ENCODE measurements around the gene WDR20. TPM values are rescaled to one million over a fixed set of nuclear protein-coding genes. Genes with fewer than 3 reads are reported as not detected.
A peak's percentile ranks its signal among the peaks of the same experiment; 100 is the strongest.

The WDR20 gene
- total RNA-seq, 1 experiment from 2014 or later = 25.6 TPM

DNA sequence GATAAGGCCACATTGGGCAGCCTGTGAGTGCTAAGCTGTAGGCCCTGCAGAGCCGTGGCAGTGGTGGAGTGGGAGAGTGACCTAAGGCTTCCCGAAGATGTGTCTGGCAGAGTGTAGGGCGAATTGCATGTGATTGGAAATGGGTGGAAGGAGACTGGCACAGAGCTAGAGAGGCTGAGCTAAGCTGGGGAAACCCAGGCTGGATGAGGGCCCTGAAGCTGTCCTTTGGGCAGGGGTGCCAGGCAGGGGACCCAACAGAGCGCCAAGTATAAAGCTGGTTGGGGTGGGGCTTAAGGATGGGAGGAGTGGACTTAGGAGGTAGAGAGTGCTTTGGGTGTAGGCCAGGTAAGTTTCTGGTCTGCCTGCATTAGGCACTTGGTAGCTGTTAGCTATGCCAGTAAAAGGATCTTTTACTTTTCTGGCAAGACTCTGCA is 47.9 kb downstream of the WDR20 start:
- ATAC-seq (no peak; the same call in none of the 2 replicates), DNase-seq (ENCODE audit: low spot score) (no peak)
- POLR2A ChIA-PET = no interaction called here
- Mint-ChIP-seq H3K4me1 (peaks cover 42% of the 10 kb centered on the region), H3K9me3 (no peaks in the 10 kb centered on the region), H3K27me3 (ENCODE audit: low read depth) (no peaks in the 10 kb centered on the region), H3K27ac (peak overlapping the region; percentile 28), H3K36me3 (no peaks in the 10 kb centered on the region), H3K4me3 (no peak overlapping the region)
- TF ChIP-seq, protein P1, sequence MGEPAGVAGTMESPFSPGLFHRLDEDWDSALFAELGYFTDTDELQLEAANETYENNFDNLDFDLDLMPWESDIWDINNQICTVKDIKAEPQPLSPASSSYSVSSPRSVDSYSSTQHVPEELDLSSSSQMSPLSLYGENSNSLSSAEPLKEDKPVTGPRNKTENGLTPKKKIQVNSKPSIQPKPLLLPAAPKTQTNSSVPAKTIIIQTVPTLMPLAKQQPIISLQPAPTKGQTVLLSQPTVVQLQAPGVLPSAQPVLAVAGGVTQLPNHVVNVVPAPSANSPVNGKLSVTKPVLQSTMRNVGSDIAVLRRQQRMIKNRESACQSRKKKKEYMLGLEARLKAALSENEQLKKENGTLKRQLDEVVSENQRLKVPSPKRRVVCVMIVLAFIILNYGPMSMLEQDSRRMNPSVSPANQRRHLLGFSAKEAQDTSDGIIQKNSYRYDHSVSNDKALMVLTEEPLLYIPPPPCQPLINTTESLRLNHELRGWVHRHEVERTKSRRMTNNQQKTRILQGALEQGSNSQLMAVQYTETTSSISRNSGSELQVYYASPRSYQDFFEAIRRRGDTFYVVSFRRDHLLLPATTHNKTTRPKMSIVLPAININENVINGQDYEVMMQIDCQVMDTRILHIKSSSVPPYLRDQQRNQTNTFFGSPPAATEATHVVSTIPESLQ (CRISPR knock-in tag; IDR thresholded peaks at IDR 0.05) = no peak
- no peak for TF ChIP-seq NFATC4 (CRISPR knock-in tag; IDR thresholded peaks at IDR 0.05)
- TF ChIP-seq, protein P2, sequence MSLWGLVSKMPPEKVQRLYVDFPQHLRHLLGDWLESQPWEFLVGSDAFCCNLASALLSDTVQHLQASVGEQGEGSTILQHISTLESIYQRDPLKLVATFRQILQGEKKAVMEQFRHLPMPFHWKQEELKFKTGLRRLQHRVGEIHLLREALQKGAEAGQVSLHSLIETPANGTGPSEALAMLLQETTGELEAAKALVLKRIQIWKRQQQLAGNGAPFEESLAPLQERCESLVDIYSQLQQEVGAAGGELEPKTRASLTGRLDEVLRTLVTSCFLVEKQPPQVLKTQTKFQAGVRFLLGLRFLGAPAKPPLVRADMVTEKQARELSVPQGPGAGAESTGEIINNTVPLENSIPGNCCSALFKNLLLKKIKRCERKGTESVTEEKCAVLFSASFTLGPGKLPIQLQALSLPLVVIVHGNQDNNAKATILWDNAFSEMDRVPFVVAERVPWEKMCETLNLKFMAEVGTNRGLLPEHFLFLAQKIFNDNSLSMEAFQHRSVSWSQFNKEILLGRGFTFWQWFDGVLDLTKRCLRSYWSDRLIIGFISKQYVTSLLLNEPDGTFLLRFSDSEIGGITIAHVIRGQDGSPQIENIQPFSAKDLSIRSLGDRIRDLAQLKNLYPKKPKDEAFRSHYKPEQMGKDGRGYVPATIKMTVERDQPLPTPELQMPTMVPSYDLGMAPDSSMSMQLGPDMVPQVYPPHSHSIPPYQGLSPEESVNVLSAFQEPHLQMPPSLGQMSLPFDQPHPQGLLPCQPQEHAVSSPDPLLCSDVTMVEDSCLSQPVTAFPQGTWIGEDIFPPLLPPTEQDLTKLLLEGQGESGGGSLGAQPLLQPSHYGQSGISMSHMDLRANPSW (CRISPR knock-in tag; conservative IDR thresholded peaks at IDR 0.05; ENCODE audit: low read depth) = no peak
- TF ChIP-seq, protein P3, sequence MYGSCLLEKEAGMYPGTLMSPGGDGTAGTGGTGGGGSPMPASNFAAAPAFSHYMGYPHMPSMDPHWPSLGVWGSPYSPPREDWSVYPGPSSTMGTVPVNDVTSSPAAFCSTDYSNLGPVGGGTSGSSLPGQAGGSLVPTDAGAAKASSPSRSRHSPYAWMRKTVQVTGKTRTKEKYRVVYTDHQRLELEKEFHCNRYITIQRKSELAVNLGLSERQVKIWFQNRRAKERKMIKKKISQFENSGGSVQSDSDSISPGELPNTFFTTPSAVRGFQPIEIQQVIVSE (CRISPR knock-in tag; IDR thresholded peaks at IDR 0.05; ENCODE audit: borderline replicate concordance) = no peak
- no peak for TF ChIP-seq SMAD4 (CRISPR knock-in tag; IDR thresholded peaks at IDR 0.05)
- TF ChIP-seq, protein P4, sequence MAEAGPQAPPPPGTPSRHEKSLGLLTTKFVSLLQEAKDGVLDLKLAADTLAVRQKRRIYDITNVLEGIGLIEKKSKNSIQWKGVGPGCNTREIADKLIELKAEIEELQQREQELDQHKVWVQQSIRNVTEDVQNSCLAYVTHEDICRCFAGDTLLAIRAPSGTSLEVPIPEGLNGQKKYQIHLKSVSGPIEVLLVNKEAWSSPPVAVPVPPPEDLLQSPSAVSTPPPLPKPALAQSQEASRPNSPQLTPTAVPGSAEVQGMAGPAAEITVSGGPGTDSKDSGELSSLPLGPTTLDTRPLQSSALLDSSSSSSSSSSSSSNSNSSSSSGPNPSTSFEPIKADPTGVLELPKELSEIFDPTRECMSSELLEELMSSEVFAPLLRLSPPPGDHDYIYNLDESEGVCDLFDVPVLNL (CRISPR knock-in tag; IDR thresholded peaks at IDR 0.05; ENCODE audit: borderline replicate concordance, low read depth) = no peak
- TF ChIP-seq, protein P5, sequence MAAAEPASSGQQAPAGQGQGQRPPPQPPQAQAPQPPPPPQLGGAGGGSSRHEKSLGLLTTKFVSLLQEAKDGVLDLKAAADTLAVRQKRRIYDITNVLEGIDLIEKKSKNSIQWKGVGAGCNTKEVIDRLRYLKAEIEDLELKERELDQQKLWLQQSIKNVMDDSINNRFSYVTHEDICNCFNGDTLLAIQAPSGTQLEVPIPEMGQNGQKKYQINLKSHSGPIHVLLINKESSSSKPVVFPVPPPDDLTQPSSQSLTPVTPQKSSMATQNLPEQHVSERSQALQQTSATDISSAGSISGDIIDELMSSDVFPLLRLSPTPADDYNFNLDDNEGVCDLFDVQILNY (CRISPR knock-in tag; IDR thresholded peaks at IDR 0.05) = no peak
- no peak for TF ChIP-seq ETV6 (CRISPR knock-in tag; IDR thresholded peaks at IDR 0.05)
- TF ChIP-seq, protein P6, sequence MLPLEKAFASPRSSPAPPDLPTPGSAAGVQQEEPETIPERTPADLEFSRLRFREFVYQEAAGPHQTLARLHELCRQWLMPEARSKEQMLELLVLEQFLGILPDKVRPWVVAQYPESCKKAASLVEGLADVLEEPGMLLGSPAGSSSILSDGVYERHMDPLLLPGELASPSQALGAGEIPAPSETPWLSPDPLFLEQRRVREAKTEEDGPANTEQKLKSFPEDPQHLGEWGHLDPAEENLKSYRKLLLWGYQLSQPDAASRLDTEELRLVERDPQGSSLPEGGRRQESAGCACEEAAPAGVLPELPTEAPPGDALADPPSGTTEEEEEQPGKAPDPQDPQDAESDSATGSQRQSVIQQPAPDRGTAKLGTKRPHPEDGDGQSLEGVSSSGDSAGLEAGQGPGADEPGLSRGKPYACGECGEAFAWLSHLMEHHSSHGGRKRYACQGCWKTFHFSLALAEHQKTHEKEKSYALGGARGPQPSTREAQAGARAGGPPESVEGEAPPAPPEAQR (CRISPR knock-in tag; IDR thresholded peaks at IDR 0.05) = no peak
- no peak for TF ChIP-seq ZNF138 (CRISPR knock-in tag; conservative IDR thresholded peaks at IDR 0.05)
- TF ChIP-seq TCF7 (CRISPR knock-in tag; IDR thresholded peaks at IDR 0.05; ENCODE audit: low read depth) = no peak
- TF ChIP-seq, protein P7, sequence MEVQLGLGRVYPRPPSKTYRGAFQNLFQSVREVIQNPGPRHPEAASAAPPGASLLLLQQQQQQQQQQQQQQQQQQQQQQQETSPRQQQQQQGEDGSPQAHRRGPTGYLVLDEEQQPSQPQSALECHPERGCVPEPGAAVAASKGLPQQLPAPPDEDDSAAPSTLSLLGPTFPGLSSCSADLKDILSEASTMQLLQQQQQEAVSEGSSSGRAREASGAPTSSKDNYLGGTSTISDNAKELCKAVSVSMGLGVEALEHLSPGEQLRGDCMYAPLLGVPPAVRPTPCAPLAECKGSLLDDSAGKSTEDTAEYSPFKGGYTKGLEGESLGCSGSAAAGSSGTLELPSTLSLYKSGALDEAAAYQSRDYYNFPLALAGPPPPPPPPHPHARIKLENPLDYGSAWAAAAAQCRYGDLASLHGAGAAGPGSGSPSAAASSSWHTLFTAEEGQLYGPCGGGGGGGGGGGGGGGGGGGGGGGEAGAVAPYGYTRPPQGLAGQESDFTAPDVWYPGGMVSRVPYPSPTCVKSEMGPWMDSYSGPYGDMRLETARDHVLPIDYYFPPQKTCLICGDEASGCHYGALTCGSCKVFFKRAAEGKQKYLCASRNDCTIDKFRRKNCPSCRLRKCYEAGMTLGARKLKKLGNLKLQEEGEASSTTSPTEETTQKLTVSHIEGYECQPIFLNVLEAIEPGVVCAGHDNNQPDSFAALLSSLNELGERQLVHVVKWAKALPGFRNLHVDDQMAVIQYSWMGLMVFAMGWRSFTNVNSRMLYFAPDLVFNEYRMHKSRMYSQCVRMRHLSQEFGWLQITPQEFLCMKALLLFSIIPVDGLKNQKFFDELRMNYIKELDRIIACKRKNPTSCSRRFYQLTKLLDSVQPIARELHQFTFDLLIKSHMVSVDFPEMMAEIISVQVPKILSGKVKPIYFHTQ (CRISPR knock-in tag; IDR thresholded peaks at IDR 0.05) = no peak
- TF ChIP-seq, protein P8, sequence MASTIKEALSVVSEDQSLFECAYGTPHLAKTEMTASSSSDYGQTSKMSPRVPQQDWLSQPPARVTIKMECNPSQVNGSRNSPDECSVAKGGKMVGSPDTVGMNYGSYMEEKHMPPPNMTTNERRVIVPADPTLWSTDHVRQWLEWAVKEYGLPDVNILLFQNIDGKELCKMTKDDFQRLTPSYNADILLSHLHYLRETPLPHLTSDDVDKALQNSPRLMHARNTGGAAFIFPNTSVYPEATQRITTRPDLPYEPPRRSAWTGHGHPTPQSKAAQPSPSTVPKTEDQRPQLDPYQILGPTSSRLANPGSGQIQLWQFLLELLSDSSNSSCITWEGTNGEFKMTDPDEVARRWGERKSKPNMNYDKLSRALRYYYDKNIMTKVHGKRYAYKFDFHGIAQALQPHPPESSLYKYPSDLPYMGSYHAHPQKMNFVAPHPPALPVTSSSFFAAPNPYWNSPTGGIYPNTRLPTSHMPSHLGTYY (CRISPR knock-in tag; IDR thresholded peaks at IDR 0.05) = no peak
- TF ChIP-seq, protein P9, sequence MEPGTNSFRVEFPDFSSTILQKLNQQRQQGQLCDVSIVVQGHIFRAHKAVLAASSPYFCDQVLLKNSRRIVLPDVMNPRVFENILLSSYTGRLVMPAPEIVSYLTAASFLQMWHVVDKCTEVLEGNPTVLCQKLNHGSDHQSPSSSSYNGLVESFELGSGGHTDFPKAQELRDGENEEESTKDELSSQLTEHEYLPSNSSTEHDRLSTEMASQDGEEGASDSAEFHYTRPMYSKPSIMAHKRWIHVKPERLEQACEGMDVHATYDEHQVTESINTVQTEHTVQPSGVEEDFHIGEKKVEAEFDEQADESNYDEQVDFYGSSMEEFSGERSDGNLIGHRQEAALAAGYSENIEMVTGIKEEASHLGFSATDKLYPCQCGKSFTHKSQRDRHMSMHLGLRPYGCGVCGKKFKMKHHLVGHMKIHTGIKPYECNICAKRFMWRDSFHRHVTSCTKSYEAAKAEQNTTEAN (CRISPR knock-in tag; IDR thresholded peaks at IDR 0.05) = no peak
- CTCF ChIA-PET = interaction anchor here (1.1 kb wide), 1 partner anchor 126 kb away, joined by 4 read pairs; no protein-coding TSS in a partner anchor

Data from WTC11 (cell line).